Stomach (tissue), 4 donors: ENCODE results near the gene C14orf39.

Experiments used
- CTCF ChIP-seq, 7 experiments: fragments of 450-650 bp in 4 of 7; fragments of 200-600 bp in 3 of 7; sonication (generic) in 3 of 7; IDR thresholded peaks; one replicate each; pipeline ENCODE4 v1.5.1; 2016 to 2019; ENCODE audit warnings: antibody characterized with exemption in 7 of 7, control low read depth in 2 of 7, mild to moderate bottlenecking in 1 of 7
- EP300 ChIP-seq: sonication (generic); formaldehyde crosslinking; IDR thresholded peaks from one replicate; pipeline ENCODE4 v1.6.1; 2017; ENCODE audit warnings: antibody characterized with exemption
- POLR2A ChIP-seq, 4 donors: fragments of 450-650 bp; IDR thresholded peaks; one replicate each; pipeline ENCODE4 v1.6.1; 2016; ENCODE audit warnings: antibody characterized with exemption in 4 of 4, control low read depth in 2 of 4, mild to moderate bottlenecking in 1 of 4, moderate library complexity in 1 of 4
- POLR2AphosphoS5 ChIP-seq, 3 donors: sonication (generic); formaldehyde crosslinking; IDR thresholded peaks; one replicate each; pipeline ENCODE4 v1.6.1; 2016; ENCODE audit warnings: antibody characterized with exemption in 3 of 3

GRCh38 chr14:60490270-60490669 lies 4.4 kb upstream of the C14orf39 start:
- no peak for TF ChIP-seq CTCF (IDR thresholded peaks at IDR 0.05)
- TF ChIP-seq POLR2AphosphoS5 (IDR thresholded peaks at IDR 0.05), result no peak
- TF ChIP-seq POLR2A (IDR thresholded peaks at IDR 0.05), result no peak
- TF ChIP-seq EP300, result no peak
